Naive thymus-derived CD4-positive, alpha-beta T cell (primary cell): ENCODE results near the gene KLHL11. TPM values are rescaled to one million over a fixed set of nuclear protein-coding genes. Genes with fewer than 3 reads are reported as not detected.
A peak's percentile ranks its signal among the peaks of the same experiment; 100 is the strongest.

Experiments
- ATAC-seq: fragments of 150-1000 bp; cut with Tn5 transposase; 2 replicates; pipeline ENCODE4 v1.10.0; 2021; ENCODE audit warnings: mild to moderate bottlenecking, moderate library complexity
- CTCF ChIA-PET: fragments of 350-600 bp; sonication (Branson Sonifier 250); formaldehyde crosslinking; loops from one replicate; lab custom pipeline; 2021; ENCODE audit warnings: antibody characterized with exemption; lab: Charles Lee
- POLR2A ChIA-PET: fragments of 350-600 bp; sonication (Branson Sonifier 250); formaldehyde crosslinking; loops from one replicate; lab custom pipeline; 2021; ENCODE audit warnings: antibody characterized with exemption, inconsistent platforms; lab: Charles Lee
- DNase-seq, 9 donors: peaks; one replicate each; pipeline versions ENCODE4 v3.0.0 to v3.0.0-alpha.2; 2020 to 2022; ENCODE audit warnings: mixed read lengths in 1 of 9
- H3K27ac ChIP-seq: one replicate; pipeline ENCODE4 v1.7.0; 2013; ENCODE audit warnings: mild to moderate bottlenecking, low read depth, low read length, moderate library complexity
- H3K27me3 ChIP-seq, 2 donors: one replicate each; pipeline ENCODE4 v1.7.0; 2013; ENCODE audit warnings: low read length in 2 of 2, mild to moderate bottlenecking in 2 of 2, moderate library complexity in 2 of 2; ENCODE audit not compliant: control insufficient read depth in 2 of 2, insufficient read depth in 2 of 2
- H3K36me3 ChIP-seq, 3 experiments: 1 replicate in 2 of 3; 2 replicates in 1 of 3; pipeline ENCODE4 v1.7.0; 2013; ENCODE audit warnings: low read length in 3 of 3, mild to moderate bottlenecking in 3 of 3, moderate library complexity in 1 of 3; ENCODE audit not compliant: insufficient read depth in 3 of 3, control insufficient read depth in 2 of 3
- H3K4me1 ChIP-seq, 2 donors: one replicate each; pipeline ENCODE4 v1.7.0; 2013; ENCODE audit warnings: low read length in 2 of 2, mild to moderate bottlenecking in 2 of 2, moderate library complexity in 1 of 2; ENCODE audit not compliant: control insufficient read depth in 2 of 2, insufficient read depth in 2 of 2
- H3K4me3 ChIP-seq: 2 replicates; pipeline ENCODE4 v1.7.0; 2013; ENCODE audit warnings: mild to moderate bottlenecking, low read length
- H3K9me3 ChIP-seq, 3 experiments: 1 replicate in 2 of 3; 2 replicates in 1 of 3; pipeline ENCODE4 v1.7.0; 2013; ENCODE audit warnings: low read length in 3 of 3; ENCODE audit not compliant: control insufficient read depth in 2 of 3
- H3K27ac Mint-ChIP-seq, 9 donors: one replicate each; pipeline ENCODE4 v1.8.0; 2020 to 2022; ENCODE audit warnings: mixed read lengths in 9 of 9, mild to moderate bottlenecking in 8 of 9, moderate library complexity in 5 of 9, inconsistent platforms in 2 of 9
- H3K27me3 Mint-ChIP-seq, 5 donors: one replicate each; pipeline ENCODE4 v1.8.0; 2021 to 2022; ENCODE audit warnings: mixed read lengths in 5 of 5, mild to moderate bottlenecking in 1 of 5
- H3K36me3 Mint-ChIP-seq, 5 donors: one replicate each; pipeline ENCODE4 v1.8.0; 2020 to 2022; ENCODE audit warnings: mixed read lengths in 5 of 5, mild to moderate bottlenecking in 3 of 5, inconsistent platforms in 1 of 5
- H3K4me1 Mint-ChIP-seq, 7 donors: one replicate each; pipeline ENCODE4 v1.8.0; 2020 to 2022; ENCODE audit warnings: mixed read lengths in 7 of 7, mild to moderate bottlenecking in 3 of 7, inconsistent platforms in 1 of 7
- H3K4me3 Mint-ChIP-seq, 10 donors: one replicate each; pipeline ENCODE4 v1.8.0; 2020 to 2022; ENCODE audit warnings: mild to moderate bottlenecking in 10 of 10, mixed read lengths in 10 of 10, moderate library complexity in 6 of 10, inconsistent platforms in 2 of 10
- H3K9me3 Mint-ChIP-seq, 11 donors: one replicate each; pipeline ENCODE4 v1.8.0; 2020 to 2022; ENCODE audit warnings: mixed read lengths in 11 of 11, mild to moderate bottlenecking in 4 of 11, inconsistent platforms in 1 of 11, moderate library complexity in 1 of 11
- intact Hi-C, 2 donors: fragments of 100-400 bp; cut with micrococcal nuclease; formaldehyde crosslinking; loops; one replicate each; pipeline ENCODE4 v1.15.1; 2023
- polyA plus RNA-seq, 2 donors: library from polyadenylated mRNA; unstranded; fragments of 300-500 nt; fragmentation: Illumina TruSeq; gene quantifications; one replicate each; pipeline ENCODE4 v1.2.3, GENCODE V29; 2021
- total RNA-seq, 6 experiments: library from RNA in 5 of 6; stranded (reverse) in 5 of 6; gene quantifications; 1 replicate in 5 of 6; 2 replicates in 1 of 6; pipeline ENCODE4 v1.2.3 and lab custom pipeline; 2021 to 2026

KLHL11 gene
- total and polyA plus RNA-seq, 7 experiments from 2014 or later, result 6.7 to 25.9 (median 16.8) TPM

GRCh38 chr17:41868568-41868967, 3.3 kb upstream of the KLHL11 start:
- H3K36me3 ChIP-seq, result peaks cover 0 to 54% (median 3%) of the 10 kb centered on the region in 3 experiments

GRCh38 chr17:41865596-41865893, 322 bp upstream of the KLHL11 start:
- Histone ChIP-seq H3K4me3 (peak overlapping the region; percentile 44), H3K27me3 (no peaks in the 10 kb centered on the region), H3K36me3 (peaks cover 0 to 32% (median 0%) of the 10 kb centered on the region in 3 experiments), H3K4me1 (peaks cover 25 to 28% of the 10 kb centered on the region in 2 donors), H3K27ac (peak overlapping the region; percentile 90), H3K9me3 (no peaks in the 10 kb centered on the region)
- H3K27ac Mint-ChIP-seq, result peak overlapping the region in 4 of 9 donors; percentile 73 to 92 (median 90)
- H3K27me3 Mint-ChIP-seq, result no peaks in the 10 kb centered on the region
- peaks cover 13 to 38% (median 27%) of the 10 kb centered on the region in 7 donors for H3K4me1 Mint-ChIP-seq
- ChIA-PET POLR2A (interaction anchor here (0.6 to 3.0 kb wide), 8 partner anchors 29 to 1646 kb away, joined by 3 to 17 read pairs (median 6); partner anchors contain the start of genes ACLY, DNAJC7, EIF1 and KLHL10), CTCF (interaction anchor here (0.7 kb wide), 2 partner anchors 16 to 1602 kb away, joined by 3 to 4 read pairs; no protein-coding TSS in a partner anchor)
- no peak overlapping the region for H3K4me3 Mint-ChIP-seq
- DNase-seq (no peak), ATAC-seq (no peak)
- H3K9me3 Mint-ChIP-seq, result peaks cover 0 to 2% (median 0%) of the 10 kb centered on the region in 11 donors
- intact Hi-C loops, result loop anchor here (1.0 to 10.0 kb wide), 12 partner anchors 29 to 1218 kb away; partner anchors contain the start of genes NT5C3B (in 2 of the 2), CNP (in 1 of the 2), DNAJC7 (in 1 of the 2) and EIF1 (in 1 of the 2)
- H3K36me3 Mint-ChIP-seq, result peaks cover 0 to 12% (median 9%) of the 10 kb centered on the region in 5 donors

More at GRCh38 chr17:41868568-41868967, 3.3 kb upstream of the KLHL11 start:
- Histone ChIP-seq H3K27ac (no peak overlapping the region), H3K4me3 (no peak overlapping the region), H3K9me3 (no peaks in the 10 kb centered on the region), H3K4me1 (peaks cover 6 to 10% of the 10 kb centered on the region in 2 donors), H3K27me3 (no peaks in the 10 kb centered on the region)
- no peak for DNase-seq
- H3K27me3 Mint-ChIP-seq, result no peaks in the 10 kb centered on the region
- ChIA-PET CTCF (no interaction called here), POLR2A (interaction anchor here (0.8 kb wide), 1 partner anchor 310 kb away, joined by 3 read pairs; no protein-coding TSS in a partner anchor)
- H3K36me3 Mint-ChIP-seq, result peaks cover 0 to 37% (median 9%) of the 10 kb centered on the region in 5 donors
- H3K4me1 Mint-ChIP-seq, result peaks cover 0 to 32% (median 12%) of the 10 kb centered on the region in 7 donors
- intact Hi-C loops, result loop anchor here (5.0 to 10.0 kb wide), 4 partner anchors 134 to 1221 kb away; partner anchors contain the start of genes DNAJC7 (in 1 of the 2), HAP1 (in 1 of the 2), NAGLU (in 1 of the 2) and SMARCE1 (in 1 of the 2)
- H3K27ac Mint-ChIP-seq, result peak overlapping the region in 8 of 9 donors; percentile 2 to 87 (median 64)
- peak overlapping the region in 4 of 10 donors; percentile 6 to 51 (median 25) for H3K4me3 Mint-ChIP-seq
- H3K9me3 Mint-ChIP-seq, result peaks cover 0 to 3% (median 0%) of the 10 kb centered on the region in 11 donors
- ATAC-seq, result no peak

- peak overlapping the region; percentile 90 for H3K27ac ChIP-seq
- Mint-ChIP-seq H3K4me3 (no peak overlapping the region), H3K27me3 (no peaks in the 10 kb centered on the region), H3K9me3 (peaks cover 0 to 2% (median 0%) of the 10 kb centered on the region in 11 donors), H3K36me3 (peaks cover 0 to 9% (median 6%) of the 10 kb centered on the region in 5 donors), H3K27ac (no peak overlapping the region), H3K4me1 (peaks cover 15 to 48% (median 37%) of the 10 kb centered on the region in 7 donors)
- H3K9me3 ChIP-seq, result no peaks in the 10 kb centered on the region
- peaks cover 0 to 21% (median 0%) of the 10 kb centered on the region in 3 experiments for H3K36me3 ChIP-seq
- ATAC-seq, result no peak
- POLR2A ChIA-PET, result interaction anchor here (1.2 to 3.0 kb wide), 8 partner anchors 12 to 1645 kb away, joined by 4 to 17 read pairs (median 10); partner anchors contain the start of genes ACLY, DNAJC7, EIF1 and KLHL10
- H3K27me3 ChIP-seq, result no peaks in the 10 kb centered on the region
- intact Hi-C loops, result loop anchor here (2.0 to 10.0 kb wide), 4 partner anchors 102 to 670 kb away; partner anchors contain the start of genes CNP (in 1 of the 2), EIF1 (in 1 of the 2), HAP1 (in 1 of the 2) and NAGLU (in 1 of the 2)
- peaks cover 25 to 34% of the 10 kb centered on the region in 2 donors for H3K4me1 ChIP-seq
- DNase-seq, result peak in 1 of 9 donors; percentile 72
- peak overlapping the region; percentile 89 for H3K4me3 ChIP-seq
- CTCF ChIA-PET, result interaction anchor here (0.7 to 1.0 kb wide), 2 partner anchors 30 to 66 kb away, joined by 3 to 4 read pairs; partner anchors contain the start of gene ODAD4
Observed at GRCh38 chr17:41864498-41864835, 756 bp downstream of the KLHL11 start.

- Mint-ChIP-seq H3K27me3 (no peaks in the 10 kb centered on the region), H3K4me1 (peaks cover 15 to 47% (median 32%) of the 10 kb centered on the region in 7 donors), H3K4me3 (no peak overlapping the region), H3K36me3 (peaks cover 0 to 3% (median under 1%) of the 10 kb centered on the region in 5 donors), H3K9me3 (peaks cover 0 to 2% (median 0%) of the 10 kb centered on the region in 11 donors), H3K27ac (no peak overlapping the region)
- ChIA-PET POLR2A (interaction anchor here (1.7 to 3.0 kb wide), 4 partner anchors 11 to 175 kb away, joined by 12 to 17 read pairs (median 13); partner anchors contain the start of genes ACLY, EIF1, KLHL10 and NT5C3B), CTCF (interaction anchor here (1.0 kb wide), 1 partner anchor 29 kb away, joined by 4 read pairs; no protein-coding TSS in a partner anchor)
- intact Hi-C loops, result loop anchor here in 1 of 2 donors (10.0 kb wide), 2 partner anchors 128 to 672 kb away; partner anchors contain the start of genes HAP1 and NAGLU
- Histone ChIP-seq H3K4me1 (peaks cover 25 to 34% of the 10 kb centered on the region in 2 donors), H3K4me3 (peak overlapping the region; percentile 89), H3K27me3 (no peaks in the 10 kb centered on the region), H3K36me3 (peaks cover 0 to 18% (median 0%) of the 10 kb centered on the region in 3 experiments), H3K9me3 (no peaks in the 10 kb centered on the region), H3K27ac (peak overlapping the region; percentile 49)
- DNase-seq (peak in 7 of 9 donors; percentile 2 to 41 (median 18)), ATAC-seq (peak; percentile 17)
Observed at GRCh38 chr17:41863074-41863848, 2.0 kb downstream of the KLHL11 start.

GRCh38 chr17:41860254-41860931, 4.8 kb downstream of the KLHL11 start:
- Mint-ChIP-seq H3K9me3 (no peaks in the 10 kb centered on the region), H3K4me1 (peaks cover 15 to 38% (median 30%) of the 10 kb centered on the region in 7 donors), H3K27me3 (no peaks in the 10 kb centered on the region), H3K27ac (peak overlapping the region in 2 of 9 donors; percentile 8 to 24), H3K36me3 (no peaks in the 10 kb centered on the region), H3K4me3 (peak overlapping the region in 4 of 10 donors; percentile 2 to 58 (median 34))
- intact Hi-C loops, result loop anchor here in 1 of 2 donors (10.0 kb wide), 2 partner anchors 126 to 674 kb away; partner anchors contain the start of genes HAP1 and NAGLU
- Histone ChIP-seq H3K4me3 (no peak overlapping the region), H3K36me3 (peaks cover 0 to 9% (median 0%) of the 10 kb centered on the region in 3 experiments), H3K27me3 (no peaks in the 10 kb centered on the region), H3K9me3 (no peaks in the 10 kb centered on the region), H3K27ac (no peak overlapping the region), H3K4me1 (peaks cover 25 to 34% of the 10 kb centered on the region in 2 donors)
- no peak for DNase-seq
- POLR2A ChIA-PET, result no interaction called here
- no peak for ATAC-seq
- CTCF ChIA-PET, result no interaction called here
